ENCODE results near the gene PRIMA1.

PRIMA1 gene

DNA sequence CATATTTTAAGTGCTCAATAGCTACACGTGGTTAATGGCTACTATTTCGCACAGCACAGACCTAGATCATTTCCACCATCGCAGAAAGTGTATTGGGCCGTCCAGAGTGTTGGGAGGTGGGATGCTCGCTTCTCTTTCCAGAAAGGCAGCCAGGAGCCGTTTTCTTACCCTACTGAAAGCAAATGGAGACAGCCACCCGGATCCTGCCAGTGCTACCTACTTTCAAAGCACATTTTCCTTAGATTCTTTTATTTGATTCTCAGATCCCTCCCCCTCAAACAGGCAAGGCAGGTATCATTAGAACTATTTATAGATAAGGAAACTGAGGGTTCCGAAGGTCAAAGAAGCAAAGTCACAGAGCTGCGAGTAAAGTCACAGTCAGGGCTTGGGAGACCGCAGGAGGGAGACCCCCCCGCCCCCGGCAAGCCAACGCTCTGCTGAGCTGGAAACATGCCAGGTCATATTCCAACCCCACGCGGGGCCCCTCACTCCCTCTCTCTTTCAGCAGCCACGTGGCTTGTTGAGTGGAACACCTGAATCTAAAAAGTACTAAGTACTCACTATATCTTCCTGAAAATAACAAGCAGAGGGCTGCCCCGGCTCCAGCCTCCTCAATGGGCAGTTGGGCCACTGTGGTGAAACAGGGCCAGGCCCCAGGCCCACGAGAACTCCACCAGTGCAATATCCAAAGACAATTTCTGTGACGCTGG is 36.2 kb downstream of the PRIMA1 start:
- H3K9me3 ChIP-seq (ENCODE audit: control insufficient read depth in 1 of 2, low read length in 2 of 2), result no peaks in the 10 kb centered on the region
- no peak overlapping the region for H3K27ac ChIP-seq (ENCODE audit: low read length)
- no peaks in the 10 kb centered on the region for H3K36me3 ChIP-seq (ENCODE audit: control insufficient read depth in 1 of 2, insufficient read depth in 2 of 2, low read length in 2 of 2)
- no peaks in the 10 kb centered on the region for H3K27me3 ChIP-seq (ENCODE audit: low read depth, low read length)
- H3K4me1 ChIP-seq (ENCODE audit: control insufficient read depth in 1 of 2, insufficient read depth in 2 of 2, low read length in 2 of 2), result peaks cover 9 to 46% of the 10 kb centered on the region in 2 donors
- no peak overlapping the region for H3K4me3 ChIP-seq (ENCODE audit: low read depth in 1 of 2, low read length in 2 of 2)

- H3K27me3 ChIP-seq (ENCODE audit: low read depth, low read length), result no peaks in the 10 kb centered on the region
- no peak overlapping the region for H3K4me3 ChIP-seq (ENCODE audit: low read depth in 1 of 2, low read length in 2 of 2)
- H3K36me3 ChIP-seq (ENCODE audit: control insufficient read depth in 1 of 2, insufficient read depth in 2 of 2, low read length in 2 of 2), result no peaks in the 10 kb centered on the region
- no peak overlapping the region for H3K27ac ChIP-seq (ENCODE audit: low read length)
- H3K4me1 ChIP-seq (ENCODE audit: control insufficient read depth in 1 of 2, insufficient read depth in 2 of 2, low read length in 2 of 2), result peaks cover 9 to 64% of the 10 kb centered on the region in 2 donors
- no peaks in the 10 kb centered on the region for H3K9me3 ChIP-seq (ENCODE audit: control insufficient read depth in 1 of 2, low read length in 2 of 2)
These were observed 39.2 kb downstream of the PRIMA1 start for GRCh38 chr14:93749076-93749420.

DNA sequence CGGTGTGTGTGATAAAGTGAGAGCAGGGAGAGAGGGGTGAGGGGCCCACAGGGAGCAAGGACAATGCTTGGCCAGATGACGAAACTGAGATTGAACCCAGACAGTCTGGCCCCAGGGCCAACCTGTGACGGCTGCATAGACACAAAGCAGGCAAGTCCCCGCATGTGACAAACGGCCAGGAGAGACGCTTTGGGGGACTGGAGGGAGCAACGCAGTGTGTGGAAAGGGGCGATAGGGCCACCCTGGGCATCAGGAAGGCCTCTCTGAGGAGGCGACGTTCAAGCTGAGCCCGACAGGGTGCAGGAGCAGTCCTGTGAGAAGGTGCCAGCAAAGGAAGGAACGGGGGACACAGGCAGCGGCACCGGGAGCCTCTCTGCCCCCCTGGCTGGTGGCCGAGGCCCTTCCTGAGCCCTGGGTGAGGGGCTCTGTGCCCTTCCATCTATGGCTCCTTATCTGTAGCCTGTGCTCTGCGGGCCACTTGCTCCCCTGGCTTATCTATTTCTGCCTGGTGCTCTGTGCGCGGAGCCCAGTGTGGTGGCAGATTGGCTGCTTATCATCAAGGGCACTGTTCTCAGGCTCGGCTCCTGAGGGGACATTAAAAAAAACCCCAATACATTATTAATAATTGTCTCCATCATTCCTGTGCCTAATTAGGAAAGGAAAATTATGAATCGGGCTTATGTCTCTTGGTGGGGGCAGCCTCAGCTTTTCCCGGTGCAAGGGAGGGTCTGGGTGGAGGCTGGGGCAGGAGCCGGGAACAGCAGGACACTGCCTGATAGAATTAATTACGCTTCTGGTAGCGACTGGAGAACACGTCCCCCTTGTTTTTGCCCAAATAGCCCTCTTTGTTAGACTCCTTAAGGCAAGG is 39.8 kb downstream of the PRIMA1 start:
- Histone ChIP-seq H3K27ac (ENCODE audit: low read length) (peak overlapping the region; percentile 16), H3K36me3 (ENCODE audit: control insufficient read depth in 1 of 2, insufficient read depth in 2 of 2, low read length in 2 of 2) (no peaks in the 10 kb centered on the region), H3K4me1 (ENCODE audit: control insufficient read depth in 1 of 2, insufficient read depth in 2 of 2, low read length in 2 of 2) (peaks cover 8 to 68% of the 10 kb centered on the region in 2 donors), H3K4me3 (ENCODE audit: low read depth in 1 of 2, low read length in 2 of 2) (no peak overlapping the region), H3K9me3 (ENCODE audit: control insufficient read depth in 1 of 2, low read length in 2 of 2) (no peaks in the 10 kb centered on the region), H3K27me3 (ENCODE audit: low read depth, low read length) (no peaks in the 10 kb centered on the region)

GRCh38 chr14:93747560-93747959 is 40.7 kb downstream of the PRIMA1 start:
- Histone ChIP-seq H3K4me3 (ENCODE audit: low read depth in 1 of 2, low read length in 2 of 2) (no peak overlapping the region), H3K4me1 (ENCODE audit: control insufficient read depth in 1 of 2, insufficient read depth in 2 of 2, low read length in 2 of 2) (peaks cover 6 to 68% of the 10 kb centered on the region in 2 donors), H3K27me3 (ENCODE audit: low read depth, low read length) (no peaks in the 10 kb centered on the region), H3K27ac (ENCODE audit: low read length) (peak overlapping the region; percentile 16), H3K9me3 (ENCODE audit: control insufficient read depth in 1 of 2, low read length in 2 of 2) (no peaks in the 10 kb centered on the region), H3K36me3 (ENCODE audit: control insufficient read depth in 1 of 2, insufficient read depth in 2 of 2, low read length in 2 of 2) (no peaks in the 10 kb centered on the region)

DNA sequence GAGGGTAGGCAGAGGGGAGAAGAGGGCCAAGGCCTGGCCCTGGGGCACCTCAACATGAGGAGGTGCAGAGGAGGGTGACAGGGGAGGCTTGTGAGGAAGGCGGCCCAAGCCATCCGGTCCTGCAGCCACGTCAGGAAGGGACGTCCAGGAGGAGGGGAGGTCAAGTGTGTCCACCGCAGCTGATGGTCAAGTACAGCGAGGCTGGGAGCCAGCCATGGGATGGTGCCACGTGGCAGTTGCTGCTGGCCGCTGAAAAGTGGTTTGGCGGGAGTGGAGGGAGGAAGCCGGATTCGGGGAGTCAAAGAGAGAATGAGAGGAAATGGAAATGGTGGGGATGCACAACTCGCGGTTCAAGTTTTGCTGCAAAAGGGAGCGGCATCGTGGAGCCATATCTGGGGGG is 41.2 kb downstream of the PRIMA1 start:
- Histone ChIP-seq H3K27me3 (ENCODE audit: low read depth, low read length) (no peaks in the 10 kb centered on the region), H3K27ac (ENCODE audit: low read length) (no peak overlapping the region), H3K4me3 (ENCODE audit: low read depth in 1 of 2, low read length in 2 of 2) (no peak overlapping the region), H3K36me3 (ENCODE audit: control insufficient read depth in 1 of 2, insufficient read depth in 2 of 2, low read length in 2 of 2) (no peaks in the 10 kb centered on the region), H3K9me3 (ENCODE audit: control insufficient read depth in 1 of 2, low read length in 2 of 2) (no peaks in the 10 kb centered on the region), H3K4me1 (ENCODE audit: control insufficient read depth in 1 of 2, insufficient read depth in 2 of 2, low read length in 2 of 2) (peaks cover 4 to 68% of the 10 kb centered on the region in 2 donors)

DNA sequence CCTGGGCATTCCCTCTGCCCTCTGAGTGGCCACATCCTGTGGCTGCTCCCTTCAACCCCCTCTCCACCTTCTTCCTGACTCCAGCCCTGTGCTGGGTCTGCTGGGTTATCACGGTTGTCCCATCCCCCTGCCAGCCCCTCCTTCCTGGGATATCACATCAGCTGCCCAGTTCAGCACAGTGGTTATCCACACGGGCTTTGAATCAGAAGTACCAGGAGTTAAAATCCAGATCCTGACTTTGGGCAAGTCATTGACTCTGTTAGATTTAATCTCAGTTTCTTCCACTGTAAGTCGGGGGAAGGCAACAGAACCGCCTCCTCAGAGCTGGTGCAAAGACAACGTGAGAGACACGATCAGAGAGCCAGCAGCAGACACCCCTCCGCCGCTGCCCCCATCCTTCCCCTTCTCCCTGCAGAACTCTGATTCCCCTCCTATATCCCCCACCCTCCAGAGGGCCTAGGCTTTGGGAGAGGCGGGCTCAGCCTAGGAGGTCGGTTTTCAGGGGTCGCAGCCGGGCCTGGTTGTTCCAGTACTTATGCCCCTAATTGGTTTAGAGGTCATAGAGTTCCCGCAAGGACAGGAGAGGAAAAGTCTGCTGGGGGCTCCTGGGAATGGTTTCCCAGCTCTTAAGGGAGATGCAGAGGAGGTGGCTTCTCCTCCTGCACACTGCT is 42.5 kb downstream of the PRIMA1 start:
- no peaks in the 10 kb centered on the region for H3K27me3 ChIP-seq (ENCODE audit: low read depth, low read length)
- no peak overlapping the region for H3K27ac ChIP-seq (ENCODE audit: low read length)
- peaks cover 4 to 72% of the 10 kb centered on the region in 2 donors for H3K4me1 ChIP-seq (ENCODE audit: control insufficient read depth in 1 of 2, insufficient read depth in 2 of 2, low read length in 2 of 2)
- H3K9me3 ChIP-seq (ENCODE audit: control insufficient read depth in 1 of 2, low read length in 2 of 2), result no peaks in the 10 kb centered on the region
- no peaks in the 10 kb centered on the region for H3K36me3 ChIP-seq (ENCODE audit: control insufficient read depth in 1 of 2, insufficient read depth in 2 of 2, low read length in 2 of 2)
- H3K4me3 ChIP-seq (ENCODE audit: low read depth in 1 of 2, low read length in 2 of 2), result no peak overlapping the region

DNA sequence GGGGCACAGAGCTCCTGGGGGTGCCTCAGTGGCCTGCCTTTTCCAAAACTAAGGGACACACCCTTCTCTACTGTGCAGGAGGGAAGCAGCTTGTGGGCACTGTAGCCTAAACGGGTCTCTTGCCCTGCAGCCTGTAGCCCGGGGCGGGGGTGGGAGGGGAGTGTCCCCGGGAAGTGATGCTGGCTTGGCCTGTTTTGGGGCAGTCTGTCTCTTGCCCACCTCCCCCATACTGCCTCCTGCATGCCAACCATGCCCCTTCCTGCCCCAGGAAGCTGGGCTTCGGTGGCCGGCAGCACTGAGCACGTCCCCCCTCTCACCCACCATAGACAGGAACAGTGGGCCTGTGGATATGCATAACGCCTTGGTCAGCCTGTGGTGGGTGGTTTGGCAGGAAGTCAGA is 43.4 kb downstream of the PRIMA1 start:
- no peaks in the 10 kb centered on the region for H3K27me3 ChIP-seq (ENCODE audit: low read depth, low read length)
- H3K4me3 ChIP-seq (ENCODE audit: low read depth in 1 of 2, low read length in 2 of 2), result no peak overlapping the region
- H3K4me1 ChIP-seq (ENCODE audit: control insufficient read depth in 1 of 2, insufficient read depth in 2 of 2, low read length in 2 of 2), result peaks cover 4 to 70% of the 10 kb centered on the region in 2 donors
- H3K36me3 ChIP-seq (ENCODE audit: control insufficient read depth in 1 of 2, insufficient read depth in 2 of 2, low read length in 2 of 2), result no peaks in the 10 kb centered on the region
- no peaks in the 10 kb centered on the region for H3K9me3 ChIP-seq (ENCODE audit: control insufficient read depth in 1 of 2, low read length in 2 of 2)
- H3K27ac ChIP-seq (ENCODE audit: low read length), result no peak overlapping the region

DNA sequence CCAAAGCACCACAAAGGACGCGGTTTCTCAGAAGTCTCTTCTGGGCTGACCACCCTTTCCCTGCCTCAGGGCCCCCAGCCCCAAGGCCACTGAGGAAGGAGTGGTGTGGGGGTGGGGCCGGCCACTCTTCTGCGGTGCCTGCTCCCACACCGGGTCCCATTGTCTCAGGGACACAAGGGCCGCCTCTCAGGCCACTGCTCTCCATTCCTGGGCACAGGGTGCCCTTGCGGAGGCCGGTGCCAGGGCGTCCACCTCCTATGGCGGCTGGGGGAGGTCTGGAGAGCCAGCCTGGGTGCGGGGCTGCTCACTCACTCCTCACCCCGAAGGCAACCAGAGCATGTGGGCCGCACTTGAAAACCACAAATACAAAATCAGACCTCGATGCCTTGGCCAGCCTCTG is 44.1 kb downstream of the PRIMA1 start:
- Histone ChIP-seq H3K27ac (ENCODE audit: low read length) (no peak overlapping the region), H3K36me3 (ENCODE audit: control insufficient read depth in 1 of 2, insufficient read depth in 2 of 2, low read length in 2 of 2) (no peaks in the 10 kb centered on the region), H3K4me1 (ENCODE audit: control insufficient read depth in 1 of 2, insufficient read depth in 2 of 2, low read length in 2 of 2) (peaks cover 4 to 69% of the 10 kb centered on the region in 2 donors), H3K4me3 (ENCODE audit: low read depth in 1 of 2, low read length in 2 of 2) (no peak overlapping the region), H3K27me3 (ENCODE audit: low read depth, low read length) (no peaks in the 10 kb centered on the region), H3K9me3 (ENCODE audit: control insufficient read depth in 1 of 2, low read length in 2 of 2) (no peaks in the 10 kb centered on the region)

- H3K27ac ChIP-seq (ENCODE audit: low read length), result peak overlapping the region; percentile 27
- H3K4me1 ChIP-seq (ENCODE audit: control insufficient read depth in 1 of 2, insufficient read depth in 2 of 2, low read length in 2 of 2), result peaks cover 4 to 63% of the 10 kb centered on the region in 2 donors
- H3K4me3 ChIP-seq (ENCODE audit: low read depth in 1 of 2, low read length in 2 of 2), result no peak overlapping the region
- H3K27me3 ChIP-seq (ENCODE audit: low read depth, low read length), result no peaks in the 10 kb centered on the region
- no peaks in the 10 kb centered on the region for H3K36me3 ChIP-seq (ENCODE audit: control insufficient read depth in 1 of 2, insufficient read depth in 2 of 2, low read length in 2 of 2)
- H3K9me3 ChIP-seq (ENCODE audit: control insufficient read depth in 1 of 2, low read length in 2 of 2), result no peaks in the 10 kb centered on the region
These were observed 44.8 kb downstream of the PRIMA1 start for GRCh38 chr14:93743270-93744060.

DNA sequence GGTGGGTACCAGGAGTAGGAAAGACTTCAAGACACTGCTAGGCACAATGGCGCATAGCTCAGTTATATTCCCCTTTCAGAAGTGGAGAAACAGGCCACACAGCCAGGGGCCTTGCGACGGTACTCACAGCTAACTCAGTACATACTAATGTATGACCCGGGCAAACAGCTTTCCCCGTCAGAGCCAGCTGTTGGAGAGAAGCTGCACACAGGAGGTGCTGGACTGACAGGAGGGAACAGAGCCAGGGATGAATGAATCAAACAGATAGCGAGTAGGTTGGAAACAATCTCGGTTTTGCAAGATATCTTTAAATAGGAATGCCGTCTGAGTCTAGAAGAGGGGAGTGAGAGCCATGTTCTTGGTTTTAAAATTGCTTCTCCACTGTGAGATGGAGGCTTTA is 45.5 kb downstream of the PRIMA1 start:
- H3K9me3 ChIP-seq (ENCODE audit: control insufficient read depth in 1 of 2, low read length in 2 of 2), result no peaks in the 10 kb centered on the region
- no peak overlapping the region for H3K4me3 ChIP-seq (ENCODE audit: low read depth in 1 of 2, low read length in 2 of 2)
- H3K4me1 ChIP-seq (ENCODE audit: control insufficient read depth in 1 of 2, insufficient read depth in 2 of 2, low read length in 2 of 2), result peaks cover 4 to 61% of the 10 kb centered on the region in 2 donors
- no peaks in the 10 kb centered on the region for H3K36me3 ChIP-seq (ENCODE audit: control insufficient read depth in 1 of 2, insufficient read depth in 2 of 2, low read length in 2 of 2)
- peak overlapping the region; percentile 27 for H3K27ac ChIP-seq (ENCODE audit: low read length)
- H3K27me3 ChIP-seq (ENCODE audit: low read depth, low read length), result no peaks in the 10 kb centered on the region
